Transverse colon (tissue), 4 donors: ENCODE measurements around the gene CCL8. TPM values are rescaled to one million over a fixed set of nuclear protein-coding genes. Genes with fewer than 3 reads are reported as not detected.

Source experiments
- DNase-seq: peaks from one replicate; pipeline ENCODE4 v3.0.0-alpha.2; 2019
- H3K27ac ChIP-seq, 4 donors: fragments of 200-600 bp; sonication (generic); 2 replicates each; pipeline ENCODE4 v1.5.1; 2016 to 2018; ENCODE audit warnings: inconsistent platforms in 4 of 4
- H3K27me3 ChIP-seq: fragments of 200-600 bp; sonication (generic); 2 replicates; pipeline ENCODE4 v1.5.1; 2017; ENCODE audit warnings: inconsistent platforms
- H3K36me3 ChIP-seq, 4 donors: fragments of 200-600 bp; sonication (generic); 2 replicates each; pipeline ENCODE4 v1.5.1; 2017 to 2019; ENCODE audit warnings: inconsistent platforms in 4 of 4
- H3K4me1 ChIP-seq, 4 donors: fragments of 200-600 bp; sonication (generic); 2 replicates each; pipeline ENCODE4 v1.5.1; 2017 to 2020; ENCODE audit warnings: inconsistent platforms in 4 of 4
- H3K4me3 ChIP-seq, 4 donors: fragments of 200-600 bp; sonication (generic); 1 replicate in 1 of 4; 2 replicates in 3 of 4; pipeline versions ENCODE4 v1.5.1 to v1.6.1; 2017 to 2019; ENCODE audit warnings: inconsistent platforms in 4 of 4
- H3K9me3 ChIP-seq, 2 donors: fragments of 200-600 bp; sonication (generic); 2 replicates each; pipeline ENCODE4 v1.5.1; 2017 to 2019; ENCODE audit warnings: inconsistent platforms in 2 of 2
- EP300 ChIP-seq: sonication (generic); formaldehyde crosslinking; IDR thresholded peaks from one replicate; pipeline ENCODE4 v1.6.1; 2017; ENCODE audit warnings: antibody characterized with exemption, low read depth
- POLR2A ChIP-seq: fragments of 450-650 bp; IDR thresholded peaks from one replicate; pipeline ENCODE4 v1.6.1; 2016; ENCODE audit warnings: antibody characterized with exemption, mild to moderate bottlenecking, moderate library complexity
- POLR2AphosphoS5 ChIP-seq, 3 donors: sonication (generic); formaldehyde crosslinking; IDR thresholded peaks; one replicate each; pipeline ENCODE4 v1.6.1; 2016; ENCODE audit warnings: antibody characterized with exemption in 3 of 3
- WGBS, 2 donors: methylation state at CpG; one replicate each; pipeline ENCODE4 v1.1.5; 2018; ENCODE audit warnings: low coverage in 1 of 2; 5-methylcytosine and 5-hydroxymethylcytosine counted together
- in situ Hi-C, 4 donors: fragments of 200-750 bp; cut with MboI; loops; one replicate each; pipeline versions ENCODE4 v1.15.0 to v1.15.1; 2017; ENCODE audit warnings: low sequenced_read_pairs in 3 of 4, low pct_ligation_motif_present in 1 of 4, low pct_unique_long_range_greater_than_20kb in 1 of 4
- intact Hi-C: fragments of 100-400 bp; cut with DNase I; formaldehyde crosslinking; loops from one replicate; pipeline ENCODE4 v1.15.1; 2023; ENCODE audit warnings: low total_unique reads
- total RNA-seq, 4 donors: library from RNA; depleted of rRNA; stranded (reverse); fragments of >200 nt; gene quantifications; one replicate each; pipeline ENCODE4 v1.1.0, GENCODE V29; 2016
- TF ChIP-seq, protein P1 (sequence below), 5 experiments: fragments of 200-600 bp in 3 of 5; fragments of 450-650 bp in 2 of 5; sonication (generic) in 3 of 5; IDR thresholded peaks; 1 replicate in 2 of 5; 2 replicates in 3 of 5; pipeline ENCODE4 v1.5.1; 2016 to 2017; ENCODE audit warnings: antibody characterized with exemption in 5 of 5, inconsistent platforms in 3 of 5, mild to moderate bottlenecking in 2 of 5, moderate library complexity in 1 of 5

The CCL8 gene
- total RNA-seq, 4 donors from 2014 or later, result 1.2 to 10.9 TPM; not detected in 2

DNA sequence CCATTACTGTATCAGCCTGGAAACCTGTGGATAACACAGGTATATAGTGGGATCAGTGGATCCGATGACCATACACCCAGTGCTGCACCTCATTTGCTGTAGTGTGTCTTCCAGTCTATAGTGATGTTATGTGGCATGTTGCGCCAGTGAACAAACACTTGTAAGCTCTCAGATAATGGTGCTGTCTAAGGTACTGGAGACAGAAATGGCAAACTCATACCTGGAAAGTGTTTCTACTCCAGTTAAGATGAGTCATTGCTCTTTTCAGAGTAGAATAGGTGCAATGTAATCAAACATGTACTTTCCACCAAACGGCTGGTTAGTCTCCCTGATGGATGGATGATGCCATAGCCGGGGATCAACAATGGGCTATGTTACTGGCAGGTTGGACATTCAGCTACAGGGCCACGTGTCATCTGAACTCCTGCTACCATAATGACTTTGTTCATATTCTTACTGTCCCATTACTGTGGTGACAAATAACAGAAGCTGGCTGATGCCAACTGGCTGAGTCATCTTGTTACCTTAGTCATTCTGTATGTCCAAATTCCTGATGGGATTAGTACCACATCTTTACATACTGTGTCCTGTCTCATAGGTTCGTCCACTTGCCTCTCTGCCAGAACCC is 27.4 kb upstream of the CCL8 start:
- Histone ChIP-seq H3K36me3 (no peaks in the 10 kb centered on the region), H3K27me3 (no peaks in the 10 kb centered on the region), H3K27ac (no peak overlapping the region), H3K4me3 (no peak overlapping the region), H3K9me3 (no peaks in the 10 kb centered on the region), H3K4me1 (no peaks in the 10 kb centered on the region)
- in situ Hi-C loops (no loop called here), intact Hi-C loops (no loop called here)
- WGBS, 2 donors, result 77 to 78% methylated on average over 3 to 6 of the region's 6 CpGs
- TF ChIP-seq, protein P1, sequence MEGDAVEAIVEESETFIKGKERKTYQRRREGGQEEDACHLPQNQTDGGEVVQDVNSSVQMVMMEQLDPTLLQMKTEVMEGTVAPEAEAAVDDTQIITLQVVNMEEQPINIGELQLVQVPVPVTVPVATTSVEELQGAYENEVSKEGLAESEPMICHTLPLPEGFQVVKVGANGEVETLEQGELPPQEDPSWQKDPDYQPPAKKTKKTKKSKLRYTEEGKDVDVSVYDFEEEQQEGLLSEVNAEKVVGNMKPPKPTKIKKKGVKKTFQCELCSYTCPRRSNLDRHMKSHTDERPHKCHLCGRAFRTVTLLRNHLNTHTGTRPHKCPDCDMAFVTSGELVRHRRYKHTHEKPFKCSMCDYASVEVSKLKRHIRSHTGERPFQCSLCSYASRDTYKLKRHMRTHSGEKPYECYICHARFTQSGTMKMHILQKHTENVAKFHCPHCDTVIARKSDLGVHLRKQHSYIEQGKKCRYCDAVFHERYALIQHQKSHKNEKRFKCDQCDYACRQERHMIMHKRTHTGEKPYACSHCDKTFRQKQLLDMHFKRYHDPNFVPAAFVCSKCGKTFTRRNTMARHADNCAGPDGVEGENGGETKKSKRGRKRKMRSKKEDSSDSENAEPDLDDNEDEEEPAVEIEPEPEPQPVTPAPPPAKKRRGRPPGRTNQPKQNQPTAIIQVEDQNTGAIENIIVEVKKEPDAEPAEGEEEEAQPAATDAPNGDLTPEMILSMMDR (IDR thresholded peaks at IDR 0.05), result no peak
- TF ChIP-seq POLR2AphosphoS5 (IDR thresholded peaks at IDR 0.05), result no peak
- no peak for TF ChIP-seq EP300
- no peak for TF ChIP-seq POLR2A
- no peak for DNase-seq

DNA sequence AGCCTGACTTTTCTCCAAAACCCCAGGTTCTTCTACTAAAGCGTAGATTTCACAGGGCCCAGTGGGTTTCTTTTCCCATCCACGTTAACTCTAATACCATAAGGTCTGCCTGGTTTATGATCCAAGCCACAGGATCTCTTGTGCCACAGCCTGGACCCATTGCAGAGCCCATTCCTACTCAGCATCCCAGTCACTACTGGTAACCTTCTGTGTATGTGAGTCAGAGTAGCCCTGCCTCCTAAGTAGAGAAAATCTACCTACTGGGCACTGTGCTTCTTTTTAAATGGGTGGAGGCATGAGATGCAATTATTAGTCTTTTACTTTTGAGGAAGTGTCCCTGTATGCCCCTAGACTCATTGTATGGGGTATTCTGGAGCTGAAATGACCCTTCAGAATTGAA is 20.2 kb upstream of the CCL8 start:
- DNase-seq, result no peak
- no peaks in the 10 kb centered on the region for H3K36me3 ChIP-seq
- no peak overlapping the region for H3K27ac ChIP-seq
- in situ Hi-C loops (no loop called here), intact Hi-C loops (no loop called here)
- H3K4me3 ChIP-seq, result no peak overlapping the region
- 92 to 94% methylated on average over 2 of the region's 2 CpGs for WGBS, 2 donors
- peaks cover 0 to 11% (median 7%) of the 10 kb centered on the region in 4 donors for H3K4me1 ChIP-seq
- TF ChIP-seq, protein P1 (IDR thresholded peaks at IDR 0.05), result no peak
- TF ChIP-seq EP300 (no peak), POLR2A (no peak), POLR2AphosphoS5 (IDR thresholded peaks at IDR 0.05) (no peak)
- no peaks in the 10 kb centered on the region for H3K9me3 ChIP-seq
- H3K27me3 ChIP-seq, result no peaks in the 10 kb centered on the region

DNA sequence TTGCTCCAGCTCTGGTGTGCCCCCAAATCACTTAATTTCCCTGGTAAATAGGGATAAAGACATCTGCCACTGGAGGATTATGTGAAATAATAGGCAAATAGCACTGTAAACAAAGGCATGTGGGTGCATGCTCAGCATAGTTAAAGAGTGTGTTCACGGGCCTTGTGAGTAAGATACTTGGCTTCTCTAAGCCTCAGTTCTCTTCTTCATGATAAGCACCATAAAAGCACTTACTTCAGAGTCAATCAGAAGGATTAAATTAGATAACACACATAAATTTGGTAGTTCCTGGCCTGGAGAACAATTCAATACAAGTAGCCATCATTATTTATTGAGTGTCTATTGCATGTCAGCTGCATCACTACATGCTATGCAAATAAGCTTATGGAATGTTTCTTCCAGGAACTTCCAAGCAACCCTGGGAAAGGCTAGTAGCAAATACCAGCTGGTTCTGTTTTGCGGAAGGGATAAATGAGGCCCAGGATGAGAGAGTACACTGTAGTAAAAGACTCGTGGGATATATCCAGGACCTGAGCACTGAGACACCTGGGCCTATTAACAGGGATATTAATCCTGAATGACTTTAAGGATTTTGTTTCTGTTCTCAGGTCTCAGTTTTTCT is 19.2 kb upstream of the CCL8 start:
- H3K4me3 ChIP-seq, result no peak overlapping the region
- H3K27ac ChIP-seq, result peak overlapping the region; percentile 16 to 65 (median 34)
- DNase-seq, result no peak
- intact Hi-C loops, result loop anchor here (10.0 kb wide), 1 partner anchor 95 kb away; no protein-coding TSS in a partner anchor
- peaks cover 0 to 11% (median 7%) of the 10 kb centered on the region in 4 donors for H3K4me1 ChIP-seq
- WGBS, 2 donors, result 56 to 88% methylated on average over 3 of the region's 3 CpGs
- in situ Hi-C loops, result no loop called here
- TF ChIP-seq EP300 (no peak), POLR2AphosphoS5 (IDR thresholded peaks at IDR 0.05) (no peak), POLR2A (no peak)
- TF ChIP-seq, protein P1 (IDR thresholded peaks at IDR 0.05), result no peak
- H3K36me3 ChIP-seq, result no peaks in the 10 kb centered on the region
- H3K9me3 ChIP-seq, result no peaks in the 10 kb centered on the region
- H3K27me3 ChIP-seq, result no peaks in the 10 kb centered on the region

DNA sequence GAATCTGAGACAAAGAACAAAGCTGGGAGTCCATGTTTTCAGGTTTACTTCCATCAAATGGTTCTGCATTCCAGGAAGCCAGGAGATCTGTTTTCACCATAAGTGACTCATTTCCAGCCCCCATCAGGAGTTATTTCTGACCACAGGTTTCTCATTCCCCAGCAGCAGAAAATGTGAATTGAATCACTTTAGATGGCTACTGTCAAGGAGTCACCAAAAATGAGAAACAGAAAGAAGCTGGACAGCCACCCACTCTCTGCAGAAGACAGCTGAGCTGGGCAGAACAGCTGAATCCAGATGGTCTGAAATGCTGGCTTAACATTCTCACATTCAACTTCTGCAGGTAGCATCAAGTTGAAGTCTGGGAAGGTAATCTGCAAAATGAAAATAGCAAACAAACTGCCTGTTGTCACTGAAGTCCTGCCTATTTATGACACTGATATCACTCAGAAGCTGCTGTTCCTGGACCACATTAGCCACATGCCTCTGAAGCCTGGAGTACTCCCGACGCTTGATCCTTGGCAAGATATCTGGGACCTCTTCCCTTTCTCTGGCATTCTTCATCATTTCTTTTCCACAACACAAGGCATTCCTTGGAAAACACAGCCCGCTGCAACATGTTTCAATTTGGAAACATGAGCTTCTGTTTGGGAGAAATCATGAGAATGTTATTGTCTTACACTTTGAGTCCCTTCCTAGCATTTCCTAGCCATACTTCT is 18.4 kb upstream of the CCL8 start:
- no peaks in the 10 kb centered on the region for H3K27me3 ChIP-seq
- peak overlapping the region; percentile 21 to 65 (median 44) for H3K27ac ChIP-seq
- WGBS, 2 donors, result 78 to 89% methylated on average over 3 of the region's 3 CpGs
- no peak overlapping the region for H3K4me3 ChIP-seq
- in situ Hi-C loops (no loop called here), intact Hi-C loops (loop anchor here (10.0 kb wide), 1 partner anchor 96 kb away; no protein-coding TSS in a partner anchor)
- TF ChIP-seq, protein P1 (IDR thresholded peaks at IDR 0.05), result no peak
- no peak for TF ChIP-seq EP300
- TF ChIP-seq POLR2AphosphoS5 (IDR thresholded peaks at IDR 0.05), result peak in 1 of 3 donors; percentile 48
- no peak for DNase-seq
- H3K36me3 ChIP-seq, result no peaks in the 10 kb centered on the region
- peaks cover 0 to 11% (median 7%) of the 10 kb centered on the region in 4 donors for H3K4me1 ChIP-seq
- H3K9me3 ChIP-seq, result no peaks in the 10 kb centered on the region
